H9 (cell line): ENCODE measurements around the gene TSPYL6. TPM values are rescaled to one million over a fixed set of nuclear protein-coding genes. Genes with fewer than 3 reads are reported as not detected.

Experiments used
- DNase-seq: peaks from one replicate; pipeline ENCODE4 v3.0.0-alpha.2; 2017
- H2AFZ ChIP-seq: one replicate; pipeline ENCODE4 v1.6.1; 2013; ENCODE audit warnings: mild to moderate bottlenecking, low read length, control low read depth, moderate library complexity
- H2AK5ac ChIP-seq: 2 replicates; pipeline ENCODE4 v1.6.1; 2013; ENCODE audit warnings: low read length, control low read depth, mixed read lengths; ENCODE audit not compliant: insufficient read length
- H2BK120ac ChIP-seq: one replicate; pipeline ENCODE4 v1.6.1; 2013; ENCODE audit warnings: low read depth, mild to moderate bottlenecking, low read length, control low read depth, inconsistent platforms; ENCODE audit not compliant: poor library complexity, severe bottlenecking
- H2BK12ac ChIP-seq: 2 replicates; pipeline ENCODE4 v1.6.1; 2013; ENCODE audit warnings: low read length, control low read depth, mixed read lengths, low read depth; ENCODE audit not compliant: insufficient read length
- H2BK15ac ChIP-seq: 2 replicates; pipeline ENCODE4 v1.6.1; 2013; ENCODE audit warnings: low read depth, low read length, control low read depth
- H2BK20ac ChIP-seq: one replicate; pipeline ENCODE4 v1.6.1; 2013; ENCODE audit warnings: low read depth, mild to moderate bottlenecking, low read length, control low read depth, inconsistent platforms; ENCODE audit not compliant: poor library complexity, severe bottlenecking
- H2BK5ac ChIP-seq: 2 replicates; pipeline ENCODE4 v1.6.1; 2013; ENCODE audit warnings: low read length, control low read depth, mixed read lengths; ENCODE audit not compliant: insufficient read length
- H3K14ac ChIP-seq: 2 replicates; pipeline ENCODE4 v1.6.1; 2013; ENCODE audit warnings: low read length, control low read depth; ENCODE audit not compliant: insufficient read depth
- H3K18ac ChIP-seq: 2 replicates; pipeline ENCODE4 v1.6.1; 2013; ENCODE audit warnings: low read depth, mild to moderate bottlenecking, mixed read lengths, low read length, control low read depth; ENCODE audit not compliant: insufficient read length
- H3K23ac ChIP-seq: 2 replicates; pipeline ENCODE4 v1.6.1; 2013; ENCODE audit warnings: low read length, control low read depth, mixed read lengths, low read depth; ENCODE audit not compliant: insufficient read length
- H3K23me2 ChIP-seq: 2 replicates; pipeline ENCODE4 v1.6.1; 2013; ENCODE audit warnings: low read depth, mild to moderate bottlenecking, mixed read lengths, low read length, control low read depth; ENCODE audit not compliant: insufficient read length, poor library complexity, severe bottlenecking
- H3K27ac ChIP-seq: 2 replicates; pipeline ENCODE4 v1.5.1; 2013; ENCODE audit warnings: low read length, control low read depth, mixed read lengths, low read depth; ENCODE audit not compliant: insufficient read length
- H3K27me3 ChIP-seq: 2 replicates; pipeline ENCODE4 v1.6.1; 2013; ENCODE audit warnings: low read length, control low read depth, inconsistent platforms; ENCODE audit not compliant: insufficient read depth
- H3K4ac ChIP-seq: 2 replicates; pipeline ENCODE4 v1.6.1; 2013; ENCODE audit warnings: low read depth, mild to moderate bottlenecking, control low read depth, inconsistent platforms, low read length, moderate library complexity
- H3K4me1 ChIP-seq: 2 replicates; pipeline ENCODE4 v1.6.1; 2013; ENCODE audit warnings: low read length, control low read depth, inconsistent platforms; ENCODE audit not compliant: insufficient read depth
- H3K4me2 ChIP-seq: 2 replicates; pipeline ENCODE4 v1.6.1; 2013; ENCODE audit warnings: low read length, control low read depth, mixed read lengths; ENCODE audit not compliant: insufficient read length, insufficient read depth
- H3K56ac ChIP-seq: 2 replicates; pipeline ENCODE4 v1.6.1; 2013; ENCODE audit warnings: low read depth, mild to moderate bottlenecking, mixed read lengths, low read length, control low read depth; ENCODE audit not compliant: insufficient read length
- H3K79me1 ChIP-seq: 2 replicates; pipeline ENCODE4 v1.6.1; 2013; ENCODE audit warnings: low read depth, mild to moderate bottlenecking, moderate library complexity, low read length, control low read depth, inconsistent platforms; ENCODE audit not compliant: insufficient read depth, poor library complexity, severe bottlenecking
- H3K79me2 ChIP-seq: 2 replicates; pipeline ENCODE4 v1.6.1; 2013; ENCODE audit warnings: low read length, control low read depth, inconsistent platforms; ENCODE audit not compliant: insufficient read depth
- H3K9ac ChIP-seq: 2 replicates; pipeline ENCODE4 v1.6.1; 2013; ENCODE audit warnings: low read length, control low read depth, mixed read lengths; ENCODE audit not compliant: insufficient read length; ENCODE audit errors: extremely low read depth
- H3K9me3 ChIP-seq: one replicate; pipeline ENCODE4 v1.6.1; 2013; ENCODE audit warnings: low read depth, low read length, inconsistent platforms; ENCODE audit not compliant: control insufficient read depth
- H3T11ph ChIP-seq: one replicate; pipeline ENCODE4 v1.6.1; 2013; ENCODE audit warnings: mild to moderate bottlenecking, low read length, control low read depth, inconsistent platforms
- H4K20me1 ChIP-seq: one replicate; pipeline ENCODE4 v1.6.1; 2013; ENCODE audit not compliant: control insufficient read depth, insufficient read length, insufficient read depth
- H4K5ac ChIP-seq: 2 replicates; pipeline ENCODE4 v1.6.1; 2013; ENCODE audit warnings: low read depth, mild to moderate bottlenecking, mixed read lengths, low read length, control low read depth; ENCODE audit not compliant: insufficient read length
- H4K8ac ChIP-seq: replicated peaks from 2 replicates; pipeline ENCODE4 v1.6.1; 2013; ENCODE audit warnings: low read length, control low read depth, mixed read lengths, low read depth; ENCODE audit not compliant: insufficient read length
- H4K91ac ChIP-seq: 2 replicates; pipeline ENCODE4 v1.6.1; 2013; ENCODE audit warnings: low read depth, mild to moderate bottlenecking, moderate library complexity, mixed read lengths, low read length, control low read depth; ENCODE audit not compliant: insufficient read length
- H3K27ac Mint-ChIP-seq, 3 experiments: 2 replicates in 2 of 3; 3 replicates in 1 of 3; pipeline ENCODE4 v1.8.0; 2020 to 2021; ENCODE audit warnings: mixed read lengths in 3 of 3, mild to moderate bottlenecking in 1 of 3, moderate library complexity in 1 of 3
- H3K27me3 Mint-ChIP-seq: 2 replicates; pipeline ENCODE4 v1.8.0; 2021; ENCODE audit warnings: low read depth, mild to moderate bottlenecking, moderate library complexity, mixed read lengths
- H3K36me3 Mint-ChIP-seq, 3 experiments: 2 replicates in 2 of 3; 3 replicates in 1 of 3; pipeline ENCODE4 v1.8.0; 2020 to 2021; ENCODE audit warnings: low read depth in 3 of 3, mixed read lengths in 3 of 3; ENCODE audit not compliant: insufficient read depth in 1 of 3
- H3K4me1 Mint-ChIP-seq, 2 experiments: 2 replicates each; pipeline ENCODE4 v1.8.0; 2020; ENCODE audit warnings: mixed read lengths in 2 of 2
- H3K4me3 Mint-ChIP-seq, 2 experiments: 2 replicates in 1 of 2; 3 replicates in 1 of 2; pipeline ENCODE4 v1.8.0; 2020 to 2021; ENCODE audit warnings: mild to moderate bottlenecking in 2 of 2, mixed read lengths in 2 of 2, moderate library complexity in 1 of 2
- H3K9me3 Mint-ChIP-seq, 2 experiments: 2 replicates in 1 of 2; 3 replicates in 1 of 2; pipeline ENCODE4 v1.8.0; 2020; ENCODE audit warnings: mild to moderate bottlenecking in 2 of 2, mixed read lengths in 2 of 2, moderate library complexity in 1 of 2
- WGBS: extraction: QIAGEN DNeasy Blood & Tissue Kit; methylation state at CpG from one replicate; pipeline ENCODE4 v1.1.7; 2013; ENCODE audit warnings: missing lambda C conversion rate, low lambda C conversion rate, mixed read lengths; ENCODE audit not compliant: insufficient read length; ENCODE audit errors: extremely low coverage; 5-methylcytosine and 5-hydroxymethylcytosine counted together
- total RNA-seq: library from RNA; stranded (reverse); gene quantifications from 2 replicates; pipeline ENCODE4 v1.2.1, GENCODE V29; 2021
- TF ChIP-seq, protein P1 (sequence below): fragments of 200-600 bp; sonication (generic); conservative IDR thresholded peaks from 3 replicates; pipeline ENCODE4 v1.8.0; 2021; ENCODE audit warnings: antibody characterized with exemption, mild to moderate bottlenecking

Gene TSPYL6
- total RNA-seq, 1 experiment from 2014 or later = not detected

DNA sequence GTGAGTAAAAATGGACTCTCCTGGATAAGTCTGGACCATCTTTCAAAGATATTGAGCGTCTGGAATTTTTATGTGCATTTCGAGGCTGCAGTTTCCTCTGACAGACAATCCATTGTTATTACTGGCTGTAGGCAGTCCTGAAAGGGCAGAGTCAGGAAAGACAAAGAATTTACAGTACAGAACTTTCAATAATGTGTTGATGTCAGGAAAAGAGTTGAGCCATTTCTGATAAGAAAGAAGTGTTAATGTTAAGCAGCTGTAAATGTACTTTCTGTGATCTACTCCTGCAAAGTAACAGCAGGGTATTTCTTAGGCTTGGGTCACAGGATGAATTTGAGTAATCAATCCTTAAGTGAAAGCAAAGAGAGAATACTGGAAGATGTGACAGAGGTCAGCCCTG is 29.8 kb downstream of the TSPYL6 start:
- Histone ChIP-seq H3K4me2 (no peak overlapping the region), H3K27ac (no peak overlapping the region), H3K79me1 (no peaks in the 10 kb centered on the region), H3K9ac (no peak overlapping the region), H3K4me1 (peaks cover 4% of the 10 kb centered on the region; the same call in 1 of the 2 replicates), H2BK120ac (no peak overlapping the region), H3K4ac (no peak overlapping the region), H3K23ac (no peak overlapping the region), H4K20me1 (no peaks in the 10 kb centered on the region), H2BK5ac (no peak overlapping the region), H4K8ac (no peak overlapping the region), H3K27me3 (no peaks in the 10 kb centered on the region), H3K79me2 (no peaks in the 10 kb centered on the region), H3K18ac (no peak overlapping the region), H3K23me2 (no peaks in the 10 kb centered on the region), H2AFZ (no peak overlapping the region), H2BK12ac (no peak overlapping the region), H3K56ac (no peak overlapping the region), H4K91ac (no peak overlapping the region), H3T11ph (no peak overlapping the region), H2BK20ac (no peak overlapping the region), H4K5ac (no peak overlapping the region), H2AK5ac (no peak overlapping the region), H2BK15ac (no peak overlapping the region), H3K9me3 (no peaks in the 10 kb centered on the region), H3K14ac (no peak overlapping the region)
- H3K4me1 Mint-ChIP-seq = peaks cover 9 to 12% of the 10 kb centered on the region in 2 experiments
- H3K9me3 Mint-ChIP-seq = no peaks in the 10 kb centered on the region; a peak in 1 of 5 replicates
- TF ChIP-seq, protein P1, sequence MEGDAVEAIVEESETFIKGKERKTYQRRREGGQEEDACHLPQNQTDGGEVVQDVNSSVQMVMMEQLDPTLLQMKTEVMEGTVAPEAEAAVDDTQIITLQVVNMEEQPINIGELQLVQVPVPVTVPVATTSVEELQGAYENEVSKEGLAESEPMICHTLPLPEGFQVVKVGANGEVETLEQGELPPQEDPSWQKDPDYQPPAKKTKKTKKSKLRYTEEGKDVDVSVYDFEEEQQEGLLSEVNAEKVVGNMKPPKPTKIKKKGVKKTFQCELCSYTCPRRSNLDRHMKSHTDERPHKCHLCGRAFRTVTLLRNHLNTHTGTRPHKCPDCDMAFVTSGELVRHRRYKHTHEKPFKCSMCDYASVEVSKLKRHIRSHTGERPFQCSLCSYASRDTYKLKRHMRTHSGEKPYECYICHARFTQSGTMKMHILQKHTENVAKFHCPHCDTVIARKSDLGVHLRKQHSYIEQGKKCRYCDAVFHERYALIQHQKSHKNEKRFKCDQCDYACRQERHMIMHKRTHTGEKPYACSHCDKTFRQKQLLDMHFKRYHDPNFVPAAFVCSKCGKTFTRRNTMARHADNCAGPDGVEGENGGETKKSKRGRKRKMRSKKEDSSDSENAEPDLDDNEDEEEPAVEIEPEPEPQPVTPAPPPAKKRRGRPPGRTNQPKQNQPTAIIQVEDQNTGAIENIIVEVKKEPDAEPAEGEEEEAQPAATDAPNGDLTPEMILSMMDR = no peak
- no peaks in the 10 kb centered on the region; a peak in 2 of 7 replicates for H3K36me3 Mint-ChIP-seq
- no peaks in the 10 kb centered on the region for H3K27me3 Mint-ChIP-seq
- no peak for DNase-seq
- H3K4me3 Mint-ChIP-seq = no peak overlapping the region
- WGBS = no CpG with 5 or more reads among the region's 2 CpGs
- no peak overlapping the region for H3K27ac Mint-ChIP-seq
